Activated gamma-delta T cell treated with anti-CD3 and anti-CD28 coated beads, Interleukin-2, amount 50 U/mL, for 16 hours (primary cell): ENCODE measurements around the gene STAT2.
"Not testable (repeated sequence)": the region's sequence is repeated elsewhere in the genome, so short reads cannot be mapped to it uniquely, and the experiment has no call there.

Source experiments
- DNase-seq: peaks from one replicate; pipeline ENCODE4 v3.0.0-alpha.2; 2020; ENCODE audit warnings: low read depth

Gene STAT2

DNA sequence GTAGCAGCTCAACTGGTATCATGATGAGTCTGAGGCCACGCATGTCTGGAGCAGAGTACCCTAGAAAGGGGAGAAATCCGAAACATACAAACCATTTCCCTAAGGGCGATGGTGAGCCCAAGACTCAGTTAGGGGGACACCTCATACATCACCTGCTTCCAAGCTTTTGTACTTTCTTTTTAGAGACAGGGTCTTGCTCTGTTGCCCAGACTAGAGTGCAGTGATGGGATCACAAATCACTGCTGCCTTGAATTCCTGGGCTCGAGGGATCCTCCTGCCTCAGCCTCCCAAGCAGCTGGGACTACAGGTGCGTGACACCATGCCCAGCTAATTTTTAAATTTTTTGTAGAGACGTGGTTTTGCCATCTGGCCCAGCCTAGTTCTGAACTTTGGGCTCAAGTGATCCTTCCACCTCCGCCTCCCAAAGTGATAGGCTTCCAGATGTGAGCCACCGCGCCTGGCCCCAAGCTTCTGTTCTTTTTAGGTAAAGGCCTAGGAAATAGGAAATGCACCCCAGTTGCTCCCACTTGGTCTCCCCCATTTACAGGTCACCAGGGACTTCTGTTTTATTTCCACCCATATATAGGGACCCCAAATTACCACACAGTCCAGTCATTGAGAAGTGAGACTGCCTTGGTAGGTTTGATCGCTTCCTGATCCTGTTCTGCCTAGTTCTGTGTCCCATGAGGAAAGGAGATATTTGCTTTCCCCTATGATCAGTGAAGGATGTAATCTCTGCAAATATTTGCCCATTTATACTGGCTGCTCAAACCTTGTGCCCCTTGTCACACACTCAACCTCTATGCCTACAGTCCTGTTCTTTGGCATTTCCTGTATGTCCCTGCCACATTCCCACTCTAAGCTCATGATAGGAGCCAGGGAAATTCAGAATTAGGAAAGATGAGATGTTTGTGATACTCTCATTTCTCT, 2.5 kb upstream of the STAT2 start, which contains the start of gene APOF:
Gene APOF, minus strand, starts transcription at position 728 of the 930 bp plus-strand sequence. Its CDS starts 112 bp downstream, at position 616.
- DNase-seq, result no peak

DNA sequence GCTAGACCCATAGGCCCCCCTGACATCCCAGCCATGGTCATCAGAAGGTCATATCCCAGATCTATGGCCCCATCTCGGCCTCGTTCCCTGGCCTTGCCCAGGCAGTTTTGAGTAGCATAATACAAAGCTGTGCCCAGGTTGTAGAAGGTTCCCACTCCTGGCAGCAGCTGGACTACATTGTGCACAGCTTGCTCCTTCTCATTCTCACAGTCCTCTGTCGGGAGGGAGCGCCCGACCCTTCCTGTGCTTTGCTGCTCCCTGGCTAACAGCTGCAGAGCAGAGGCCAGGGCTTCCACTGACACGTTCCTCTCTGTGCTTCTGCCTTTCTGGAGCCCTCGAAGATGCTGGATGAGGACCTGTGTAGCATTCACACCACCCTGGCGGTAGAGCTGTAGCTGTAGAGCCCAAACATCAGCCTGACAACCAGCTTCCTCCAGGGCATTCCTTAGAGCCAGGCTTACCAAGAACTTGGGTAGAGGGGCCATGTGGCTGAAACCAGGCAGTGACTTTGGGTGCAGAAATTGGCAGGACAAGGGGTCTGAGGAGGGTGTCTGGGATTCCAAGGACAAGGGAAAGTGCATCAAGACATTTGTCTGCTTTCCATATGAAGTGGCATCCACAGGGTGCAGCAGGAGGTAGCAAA, 1.7 kb upstream of the STAT2 start:
- DNase-seq, result no peak

DNA sequence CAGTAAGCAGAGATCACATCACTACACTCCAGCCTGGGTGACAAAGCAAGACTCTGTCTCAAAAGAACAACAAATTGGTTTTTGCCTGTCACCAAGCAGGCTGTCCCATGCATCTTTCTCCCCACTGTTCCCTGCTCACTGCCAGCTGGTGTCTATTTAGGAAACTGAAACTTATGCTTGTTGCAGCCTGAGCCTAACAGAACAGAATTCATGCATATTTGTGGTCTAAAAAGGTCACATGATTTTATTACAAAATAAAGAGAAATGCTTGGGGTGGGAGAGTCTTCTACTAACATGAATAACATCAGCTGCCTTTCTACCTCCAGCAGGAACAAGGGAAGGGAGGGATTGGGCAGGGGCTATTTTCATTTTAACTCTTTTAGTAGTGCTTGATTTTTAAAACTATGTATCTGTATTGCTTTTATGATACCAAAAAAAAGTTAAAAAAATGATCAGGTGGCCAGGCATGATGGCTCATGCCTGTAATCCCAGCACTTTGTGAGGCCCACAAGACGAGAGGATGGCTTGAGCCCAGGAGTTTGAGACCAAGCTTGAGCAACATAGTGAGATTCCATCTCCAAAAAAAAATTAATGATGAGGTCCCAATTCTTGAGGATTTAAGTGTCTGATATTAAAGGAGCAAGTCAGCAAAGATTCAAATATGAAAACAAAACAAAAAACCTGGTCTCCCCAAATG, 923 bp downstream of the STAT2 start:
- DNase-seq, result no peak

DNA sequence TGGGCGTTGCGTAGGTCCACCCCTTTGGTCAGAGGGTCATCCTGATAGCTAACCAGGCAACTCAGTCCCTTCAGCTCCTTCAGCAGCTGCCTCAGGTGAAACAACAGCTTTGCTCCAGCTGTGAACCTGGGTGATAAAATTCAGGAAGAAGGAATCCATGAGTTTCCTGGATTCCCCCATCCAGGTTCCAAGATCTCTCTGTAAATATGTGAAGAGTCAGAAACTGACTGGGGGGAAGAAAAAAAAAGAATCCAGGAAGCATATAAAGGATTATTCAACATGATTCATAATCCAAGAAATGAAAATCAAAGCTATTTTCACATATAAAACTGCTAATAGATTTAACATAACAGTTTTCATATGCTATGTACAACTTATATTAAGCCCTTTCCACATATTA, 8.6 kb downstream of the STAT2 start:
- DNase-seq, result no peak

DNA sequence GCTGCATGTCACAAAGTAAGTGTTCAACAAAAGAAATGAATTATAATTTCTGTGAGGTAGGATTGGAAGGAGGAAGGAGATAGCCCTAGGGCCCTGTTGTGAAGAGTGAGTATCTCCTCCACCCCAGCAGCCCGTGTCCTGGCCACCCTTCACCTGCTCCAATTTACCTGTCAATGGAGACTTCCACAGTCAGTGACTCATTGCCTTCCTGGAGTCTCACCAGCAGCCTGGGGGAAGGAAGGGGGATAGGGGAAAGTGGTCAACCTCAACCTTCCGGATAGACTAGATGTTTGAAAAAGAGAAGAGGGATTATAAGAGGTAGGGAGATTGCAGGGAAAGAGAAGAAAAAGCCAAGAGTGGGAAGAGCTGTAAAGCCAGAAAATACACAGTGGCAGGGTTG, 9.2 kb downstream of the STAT2 start:
- DNase-seq, result no peak

DNA sequence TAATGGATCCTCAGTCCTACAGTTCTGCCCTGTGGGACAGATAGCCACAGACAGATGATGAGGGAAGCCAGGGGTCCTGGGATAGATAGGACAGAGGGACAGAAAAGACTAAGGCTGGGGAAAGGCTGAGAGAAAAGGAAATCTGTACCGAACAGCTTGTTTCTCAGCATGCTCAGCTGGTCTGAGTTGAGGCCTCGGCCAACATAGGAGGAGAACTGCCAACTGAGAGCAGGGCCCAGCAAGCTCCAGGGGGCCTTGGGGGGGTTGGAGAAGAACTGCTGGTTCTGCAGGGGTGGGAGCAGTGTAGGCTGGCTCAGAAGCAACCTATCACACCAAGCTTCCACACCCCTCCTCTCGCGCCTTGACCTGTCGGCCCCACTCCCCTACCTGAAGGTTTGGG, 11.1 kb downstream of the STAT2 start:
- no peak for DNase-seq

DNA sequence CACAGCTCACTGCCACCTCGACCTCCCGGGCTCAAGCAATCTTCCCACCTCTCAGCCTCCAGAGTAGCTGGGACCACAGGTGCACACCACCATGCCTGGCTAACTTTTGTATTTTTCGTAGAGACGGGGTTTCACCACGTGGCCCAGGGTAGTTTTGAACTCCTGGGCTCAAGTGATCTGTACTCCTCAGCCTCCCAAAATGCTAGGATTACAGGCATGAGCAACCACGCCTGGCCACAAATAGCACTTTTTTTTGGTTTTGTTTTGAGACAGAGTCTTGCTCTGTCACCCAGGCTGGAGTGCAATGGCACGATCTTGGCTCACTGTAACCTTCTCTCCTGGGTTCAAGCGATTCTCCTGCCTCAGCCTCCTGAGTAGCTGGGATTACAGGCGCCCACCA, 12.7 kb downstream of the STAT2 start:
- not testable (repeated sequence) for DNase-seq

DNA sequence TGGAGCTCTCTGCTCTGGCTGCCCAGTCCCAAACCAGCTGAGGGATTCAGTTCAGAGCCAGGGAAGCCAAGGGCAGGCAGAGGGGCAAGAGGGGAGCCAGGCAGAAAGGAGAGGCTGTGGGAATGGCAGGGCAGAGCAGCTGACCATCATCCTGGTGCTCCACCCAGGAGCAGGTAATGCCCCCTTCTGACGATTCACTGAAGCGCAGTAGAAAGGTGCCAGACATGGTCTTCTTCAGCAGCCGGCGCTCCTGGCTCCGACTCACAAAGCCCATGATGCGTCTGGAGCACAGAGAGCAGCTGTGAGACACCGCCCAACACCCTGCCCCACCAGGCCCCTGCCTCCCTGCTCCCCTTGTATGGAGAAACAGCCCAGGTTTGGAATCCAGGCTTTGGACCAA, 13.2 kb downstream of the STAT2 start:
- no peak for DNase-seq

DNA sequence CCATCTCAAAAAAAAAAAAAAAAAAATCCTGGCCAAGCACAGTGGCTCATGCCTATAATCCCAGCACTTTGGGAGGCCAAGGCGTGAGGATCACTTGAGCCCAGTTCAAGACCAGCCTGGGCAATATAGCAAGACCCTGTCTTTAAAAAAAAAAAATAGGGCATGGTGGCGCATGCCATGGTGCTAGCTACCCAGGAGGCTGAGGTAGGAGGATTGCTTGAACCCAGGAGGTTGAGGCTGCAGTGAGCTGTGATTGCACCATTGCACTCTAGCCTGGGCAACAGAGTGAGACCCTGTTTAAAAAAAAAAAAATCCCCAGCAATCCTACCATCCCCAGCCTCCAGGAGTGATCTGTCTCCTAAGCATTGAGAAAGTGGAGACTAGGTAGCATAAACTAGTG, 17.6 kb downstream of the STAT2 start:
- DNase-seq, result not testable (repeated sequence)

DNA sequence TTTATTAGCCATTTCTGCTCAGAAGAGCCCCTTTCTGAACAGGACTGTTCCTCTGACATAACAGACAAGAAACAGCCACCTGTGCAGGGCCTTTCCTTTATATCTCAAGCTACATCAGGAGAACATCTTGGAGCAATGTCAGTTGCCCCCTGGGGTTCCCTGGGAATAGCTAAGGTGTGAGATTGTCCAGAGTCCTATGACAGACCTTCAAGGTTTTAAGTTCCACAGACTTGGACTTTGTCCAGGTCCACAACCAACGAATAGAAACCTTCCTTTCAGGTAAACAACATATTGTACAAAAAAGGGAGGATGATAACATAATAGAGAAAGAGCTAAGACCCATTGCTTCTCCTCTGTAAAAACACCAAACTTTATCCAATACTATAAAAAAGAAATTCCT, 18.3 kb downstream of the STAT2 start:
- DNase-seq, result no peak

DNA sequence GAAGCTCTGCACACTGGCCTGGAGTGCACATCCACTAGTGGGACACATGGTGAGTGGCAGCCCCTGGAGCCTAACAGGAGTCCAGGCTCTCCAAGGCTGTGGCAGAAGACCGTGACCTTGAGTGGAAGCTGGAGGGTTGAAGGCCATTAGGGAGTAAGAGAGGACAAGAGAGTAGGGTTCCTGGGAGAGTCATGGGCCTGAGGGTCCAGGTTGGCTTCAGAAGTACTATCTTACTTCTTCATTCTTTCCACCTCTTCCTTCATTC, 20.8 kb downstream of the STAT2 start:
- DNase-seq, result no peak

DNA sequence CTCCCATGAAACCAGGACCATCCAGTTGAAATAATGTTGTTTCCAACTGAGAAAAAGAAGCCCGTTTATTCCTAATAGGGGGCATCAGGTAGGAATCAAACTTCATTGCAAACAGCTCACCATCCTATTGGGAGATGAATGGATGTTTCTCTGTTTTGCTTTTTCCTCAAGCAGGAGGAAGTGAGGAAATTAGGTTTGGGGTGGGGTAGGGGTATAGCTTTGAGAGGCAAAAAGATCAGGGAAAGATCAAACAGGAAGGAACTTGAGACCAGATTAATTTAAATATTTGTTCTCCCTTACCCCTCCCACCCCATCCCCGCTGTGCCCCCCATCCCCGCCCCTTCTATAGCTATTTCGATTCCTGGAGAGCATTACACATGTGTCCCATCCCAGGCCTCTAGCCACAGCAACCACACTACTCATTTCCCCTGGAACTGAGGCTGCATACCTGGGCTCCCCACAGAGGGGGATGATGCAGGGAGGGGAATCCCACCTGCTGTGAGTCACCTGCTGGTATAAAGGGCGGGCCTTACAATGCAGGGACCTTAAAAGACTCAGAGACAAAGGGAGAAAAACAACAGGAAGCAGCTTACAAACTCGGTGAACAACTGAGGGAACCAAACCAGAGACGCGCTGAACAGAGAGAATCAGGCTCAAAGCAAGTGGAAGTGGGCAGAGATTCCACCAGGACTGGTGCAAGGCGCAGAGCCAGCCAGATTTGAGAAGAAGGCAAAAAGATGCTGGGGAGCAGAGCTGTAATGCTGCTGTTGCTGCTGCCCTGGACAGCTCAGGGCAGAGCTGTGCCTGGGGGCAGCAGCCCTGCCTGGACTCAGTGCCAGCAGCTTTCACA, 21.4 kb downstream of the STAT2 start, which contains the start of gene IL23A:
Gene IL23A, plus strand, starts transcription at position 577 of the 850 bp plus-strand sequence. Its CDS starts 161 bp downstream, at position 738.
- DNase-seq, result peak; percentile 77

DNA sequence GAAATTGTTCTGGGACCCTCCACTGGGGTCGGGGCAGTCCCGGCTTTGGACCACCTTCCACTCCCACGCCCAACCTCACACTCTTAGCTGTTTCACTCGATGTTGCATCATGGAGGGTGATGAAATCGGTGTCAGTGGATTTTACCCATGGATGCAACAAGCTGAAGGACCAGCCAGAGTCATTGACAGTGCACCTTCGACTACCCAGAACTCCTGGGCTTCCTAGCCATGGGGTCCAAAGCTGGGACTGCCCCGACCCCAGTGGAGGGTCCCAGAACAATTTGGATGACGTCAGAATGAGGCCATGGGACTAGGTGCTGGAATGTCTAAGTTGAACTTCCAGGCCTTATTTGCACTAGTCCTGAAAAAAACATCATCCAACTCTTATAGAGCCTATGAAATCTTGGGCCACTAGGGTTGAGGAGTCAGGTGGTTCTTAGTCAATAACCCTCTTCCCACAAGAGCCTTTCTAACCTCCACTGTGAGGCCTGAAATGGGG, 22.1 kb downstream of the STAT2 start:
- no peak for DNase-seq

DNA sequence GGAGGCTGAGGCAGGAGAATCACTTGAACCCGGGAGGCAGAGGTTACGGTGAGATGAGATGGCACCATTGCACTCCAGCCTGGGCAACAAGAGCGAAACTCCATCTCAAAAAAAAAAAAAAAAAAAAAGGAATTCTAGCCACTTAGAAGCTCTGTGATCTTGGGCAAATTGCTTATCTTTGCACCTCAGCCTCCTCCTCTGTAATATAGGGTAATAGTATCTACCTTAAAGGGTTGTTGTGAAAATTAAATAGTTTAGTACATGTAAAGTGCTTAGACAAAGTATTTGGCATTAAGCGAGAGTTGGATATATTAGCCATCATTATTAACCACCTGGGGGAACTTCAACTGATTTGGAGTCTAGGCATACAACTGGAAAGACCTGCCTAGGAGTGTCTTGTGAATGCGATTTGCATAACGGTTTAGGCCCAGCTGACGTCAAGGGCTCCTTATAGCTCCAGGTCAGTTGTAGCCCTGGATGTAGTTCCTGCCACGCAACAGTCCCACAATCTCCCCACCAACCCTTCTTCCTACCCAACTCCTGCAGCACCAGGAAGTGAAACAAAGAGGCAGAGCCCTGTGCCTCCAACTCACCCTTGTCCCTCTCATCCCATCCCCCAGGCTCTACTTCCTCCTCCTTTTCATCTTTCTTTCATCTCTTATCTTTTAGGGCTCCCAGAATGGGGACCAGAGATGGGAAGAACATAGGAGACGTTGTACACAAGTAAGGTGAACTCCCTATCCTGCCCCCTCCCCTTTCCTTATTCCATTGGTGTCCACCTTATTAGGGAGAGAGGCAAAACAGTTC, 23.3 kb downstream of the STAT2 start:
- DNase-seq, result no peak

DNA sequence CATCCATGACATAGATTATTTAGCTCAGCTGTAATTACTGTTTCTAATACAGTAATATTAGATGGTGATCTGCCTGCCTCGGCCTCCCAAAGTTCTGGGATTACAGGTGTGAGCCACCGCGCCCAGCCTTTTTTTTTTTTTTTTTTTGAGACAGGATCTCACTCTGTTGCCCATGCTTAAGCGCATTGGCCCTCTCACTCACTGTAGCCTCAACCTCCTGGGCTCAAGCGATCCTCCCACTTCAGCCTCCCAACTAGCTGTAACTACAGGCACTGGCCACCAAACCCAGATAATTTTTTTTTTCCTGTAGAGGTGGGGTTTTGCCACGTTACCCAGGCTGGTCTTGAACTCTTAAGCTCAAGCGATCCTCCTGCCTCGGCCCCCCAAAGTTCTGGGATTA, 24.4 kb downstream of the STAT2 start:
- not testable (repeated sequence) for DNase-seq

DNA sequence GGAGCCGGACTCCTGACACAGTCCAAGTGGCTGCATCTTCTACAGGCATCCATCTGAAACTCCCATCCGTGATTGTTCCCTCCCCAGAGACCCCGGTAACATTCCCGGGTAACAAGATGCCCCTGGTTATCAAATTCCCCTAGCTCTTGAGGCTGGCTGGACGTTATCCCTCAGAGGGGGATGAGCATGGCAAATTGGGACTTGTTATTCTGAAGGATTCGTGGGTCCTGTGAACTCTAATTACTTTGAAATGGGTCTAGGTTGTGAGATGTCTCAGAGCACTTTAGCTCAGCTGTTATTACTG, 25.5 kb downstream of the STAT2 start:
- DNase-seq, result no peak

DNA sequence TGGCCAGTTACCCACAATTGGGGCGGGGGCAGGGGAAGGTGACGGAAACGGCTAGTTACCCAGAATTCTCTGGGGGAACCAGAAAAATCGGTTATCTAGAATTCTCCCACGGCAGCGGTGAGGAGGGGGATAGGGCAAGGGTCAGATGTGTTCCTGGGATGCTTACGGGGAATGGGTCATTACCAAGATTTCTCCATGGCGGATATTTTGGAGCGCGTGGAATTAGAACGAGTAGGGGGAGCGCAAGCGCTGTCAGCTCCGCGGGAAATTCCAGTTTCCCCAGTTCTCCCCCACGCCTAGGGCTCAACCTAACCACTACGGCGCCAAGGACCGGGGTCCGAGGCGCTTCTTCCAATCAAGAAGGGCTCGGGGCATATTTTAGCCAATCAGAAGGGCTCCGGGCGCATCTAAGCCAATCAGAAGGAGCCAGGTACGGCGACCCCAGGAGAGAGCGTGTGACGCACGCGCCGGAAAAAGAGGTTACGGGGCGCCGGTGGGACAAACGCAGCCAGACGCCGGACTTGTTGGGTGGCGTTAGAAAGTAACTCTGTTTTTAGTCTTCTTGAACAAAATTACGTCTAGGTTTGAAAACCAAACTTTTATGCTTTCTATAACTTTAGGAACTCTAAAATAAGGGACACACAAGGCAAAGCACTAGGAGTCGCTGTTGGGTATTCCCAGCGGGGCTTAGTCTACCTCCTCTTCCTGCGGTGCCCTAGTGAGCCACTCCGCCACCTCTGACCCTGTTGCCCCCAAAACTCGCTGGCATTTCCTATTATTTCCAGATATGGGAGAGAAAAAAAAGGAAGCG, 26.0 kb downstream of the STAT2 start, which contains the start of gene PAN2:
Gene PAN2, minus strand, starts transcription at position 322 of the 811 bp plus-strand sequence. CDS start 906 bp downstream, outside the sequence.
- DNase-seq, result peak; percentile 88

DNA sequence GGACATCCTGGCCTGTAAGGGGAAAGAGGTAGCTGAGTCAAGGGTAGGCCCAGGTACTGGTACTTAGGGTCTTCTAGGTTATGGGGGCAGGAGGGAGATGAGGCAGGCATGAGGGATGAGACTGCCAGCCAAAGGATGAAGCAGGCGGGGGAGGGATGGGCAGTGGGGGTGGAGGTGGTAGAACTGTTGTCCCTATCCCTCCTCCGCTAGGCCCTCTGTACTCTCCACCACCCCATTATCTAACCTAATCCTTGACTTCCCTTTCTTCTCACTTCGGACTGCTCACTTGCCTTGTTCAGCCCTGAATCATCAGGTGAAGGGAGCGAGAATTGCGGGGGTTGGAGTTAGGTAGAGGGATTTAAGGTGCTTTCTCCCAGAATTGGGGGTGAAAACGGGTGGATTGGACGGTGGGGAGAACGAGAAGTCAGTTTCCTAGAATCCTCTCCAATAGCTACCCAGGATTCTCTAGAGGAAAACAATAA, 26.7 kb downstream of the STAT2 start:
- DNase-seq, result peak; percentile 10

DNA sequence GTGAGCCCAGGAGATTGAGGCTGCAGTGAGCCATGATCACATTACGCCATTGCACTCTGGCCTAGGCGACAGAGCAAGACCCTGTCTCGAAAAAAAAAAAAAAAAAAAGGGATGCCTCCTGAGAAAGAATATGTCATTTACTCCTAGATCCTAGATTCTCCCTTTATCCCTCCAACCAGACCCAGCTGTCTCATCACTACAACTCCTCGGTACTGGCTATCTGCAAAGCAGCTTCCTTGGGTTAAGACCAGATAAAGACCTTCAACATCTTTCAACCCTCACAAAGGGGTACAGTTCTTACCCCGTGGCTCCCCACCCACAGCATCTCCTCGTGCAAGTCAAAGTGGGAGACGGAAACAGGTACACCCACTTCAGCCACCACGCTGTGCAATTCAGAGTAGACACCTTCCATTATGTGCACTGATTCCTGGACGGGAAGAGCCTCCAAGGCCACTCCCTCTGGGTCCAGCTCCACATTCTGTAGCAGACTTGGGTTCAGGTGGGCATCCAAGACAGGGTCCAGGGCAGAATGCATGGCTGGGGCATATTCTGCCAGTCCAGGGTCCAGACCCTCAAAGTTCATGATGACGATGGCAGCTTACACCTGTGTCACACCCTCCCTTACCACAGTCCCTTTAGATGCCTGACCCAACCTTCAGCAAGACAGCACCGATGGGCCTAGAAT, 27.3 kb downstream of the STAT2 start:
- no peak for DNase-seq
